ENCODE results near the gene TSPAN7. TPM values are rescaled to one million over a fixed set of nuclear protein-coding genes. Genes with fewer than 3 reads are reported as not detected.

TSPAN7 gene
- total RNA-seq, 1 experiment from 2014 or later, result 3.5 TPM

- Histone ChIP-seq H2BK15ac (ENCODE audit: low read depth, low read length) (no peak overlapping the region), H3K9ac (ENCODE audit: extremely low read depth, insufficient read length, low read length) (no peak overlapping the region), H4K20me1 (ENCODE audit: control insufficient read depth, insufficient read depth, insufficient read length) (no peaks in the 10 kb centered on the region), H4K91ac (ENCODE audit: insufficient read length, low read depth, low read length) (no peak overlapping the region), H3K79me2 (ENCODE audit: insufficient read depth, low read length) (no peaks in the 10 kb centered on the region), H3K23ac (ENCODE audit: insufficient read length, low read depth, low read length) (no peak overlapping the region), H3K27me3 (ENCODE audit: insufficient read depth, low read length) (no peaks in the 10 kb centered on the region), H2BK120ac (ENCODE audit: low read depth, low read length, poor library complexity, severe bottlenecking) (no peak overlapping the region), H2BK20ac (ENCODE audit: low read depth, low read length, poor library complexity, severe bottlenecking) (no peak overlapping the region), H4K8ac (replicated peaks; ENCODE audit: insufficient read length, low read depth, low read length) (no peak overlapping the region), H2AFZ (ENCODE audit: low read length) (no peak overlapping the region), H2BK5ac (ENCODE audit: insufficient read length, low read length) (no peak overlapping the region), H3K14ac (ENCODE audit: insufficient read depth, low read length) (no peak overlapping the region), H3K79me1 (ENCODE audit: insufficient read depth, low read depth, low read length, poor library complexity, severe bottlenecking) (no peaks in the 10 kb centered on the region), H3K23me2 (ENCODE audit: insufficient read length, low read depth, low read length, poor library complexity, severe bottlenecking) (peaks cover 10% of the 10 kb centered on the region), H3K27ac (ENCODE audit: insufficient read length, low read depth, low read length) (no peak overlapping the region), H3T11ph (ENCODE audit: low read length) (no peak overlapping the region), H3K4me2 (ENCODE audit: insufficient read depth, insufficient read length, low read length) (peak overlapping the region; percentile 90), H3K4ac (ENCODE audit: low read depth, low read length) (no peak overlapping the region), H2AK5ac (ENCODE audit: insufficient read length, low read length) (no peak overlapping the region), H2BK12ac (ENCODE audit: insufficient read length, low read depth, low read length) (no peak overlapping the region), H4K5ac (ENCODE audit: insufficient read length, low read depth, low read length) (no peak overlapping the region), H3K4me1 (ENCODE audit: insufficient read depth, low read length) (no peaks in the 10 kb centered on the region), H3K18ac (ENCODE audit: insufficient read length, low read depth, low read length) (no peak overlapping the region), H3K9me3 (ENCODE audit: control insufficient read depth, low read depth, low read length) (no peaks in the 10 kb centered on the region), H3K56ac (ENCODE audit: insufficient read length, low read depth, low read length) (no peak overlapping the region)
- peaks cover 35% of the 10 kb centered on the region for H3K27me3 Mint-ChIP-seq (ENCODE audit: low read depth)
- peaks cover 0 to 2% (median 0%) of the 10 kb centered on the region in 3 experiments; a peak in 1 of 7 replicates for H3K36me3 Mint-ChIP-seq (ENCODE audit: insufficient read depth in 1 of 3, low read depth in 3 of 3)
- peaks cover 57 to 70% of the 10 kb centered on the region in 2 experiments for H3K9me3 Mint-ChIP-seq
- WGBS (ENCODE audit: extremely low coverage, insufficient read length, low lambda C conversion rate), result no CpG with 5 or more reads among the region's 5 CpGs
- no peak overlapping the region for H3K27ac Mint-ChIP-seq
- DNase-seq, result no peak
- peak overlapping the region in 1 of 2 experiments; percentile 92; a peak in 2 of 5 replicates for H3K4me3 Mint-ChIP-seq
- TF ChIP-seq CTCF (conservative IDR thresholded peaks at IDR 0.05), result no peak
- peaks cover 6% of the 10 kb centered on the region in 2 experiments; a peak in 1 of 4 replicates for H3K4me1 Mint-ChIP-seq
These were observed 1.7 kb downstream of the TSPAN7 start for GRCh38 chrX:38563030-38563429.

Measured in H9 (cell line).